ENCODE measurements around the gene FMO4.
A peak's percentile ranks its signal among the peaks of the same experiment; 100 is the strongest.
"Not testable (repeated sequence)": the region's sequence is repeated elsewhere in the genome, so short reads cannot be mapped to it uniquely, and the experiment has no call there.

The FMO4 gene

DNA sequence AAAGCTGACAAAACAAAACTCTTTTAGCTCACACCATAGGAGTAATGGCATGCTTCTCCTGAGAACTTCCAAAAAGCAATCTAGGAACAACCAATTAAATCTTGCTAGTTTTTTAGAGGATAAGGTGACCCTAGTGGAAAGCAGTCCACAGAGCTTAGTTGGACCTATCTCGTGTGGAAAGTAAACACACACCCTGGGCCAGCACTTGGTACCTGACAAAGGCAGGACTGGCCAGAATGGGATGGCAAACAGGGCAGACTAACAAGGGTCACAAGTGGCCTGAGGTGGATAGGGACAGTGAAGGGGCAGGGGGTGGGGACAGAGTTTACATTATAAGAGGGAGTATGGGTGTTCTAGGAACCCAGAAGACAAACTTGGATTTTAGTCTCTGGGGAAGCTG is 22.0 kb downstream of the FMO4 start:
- no peak for DNase-seq (ENCODE audit: low spot score)

DNA sequence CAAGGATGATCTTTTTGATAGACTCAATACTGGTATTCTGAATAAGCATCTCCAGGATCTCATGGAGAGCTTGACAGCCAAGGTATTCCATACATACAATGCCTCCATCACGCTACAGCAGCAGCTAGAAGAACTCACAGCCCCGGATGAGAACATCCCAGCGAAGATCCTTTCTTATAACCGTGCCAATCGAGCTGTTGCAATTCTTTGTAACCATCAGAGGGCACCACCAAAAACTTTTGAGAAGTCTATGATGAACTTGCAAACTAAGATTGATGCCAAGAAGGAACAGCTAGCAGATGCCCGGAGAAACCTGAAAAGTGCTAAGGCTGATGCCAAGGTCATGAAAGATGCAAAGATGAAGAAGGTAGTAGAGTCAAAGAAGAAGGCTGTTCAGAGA is 25.4 kb downstream of the FMO4 start:
- not testable (repeated sequence) for DNase-seq (ENCODE audit: low spot score)

DNA sequence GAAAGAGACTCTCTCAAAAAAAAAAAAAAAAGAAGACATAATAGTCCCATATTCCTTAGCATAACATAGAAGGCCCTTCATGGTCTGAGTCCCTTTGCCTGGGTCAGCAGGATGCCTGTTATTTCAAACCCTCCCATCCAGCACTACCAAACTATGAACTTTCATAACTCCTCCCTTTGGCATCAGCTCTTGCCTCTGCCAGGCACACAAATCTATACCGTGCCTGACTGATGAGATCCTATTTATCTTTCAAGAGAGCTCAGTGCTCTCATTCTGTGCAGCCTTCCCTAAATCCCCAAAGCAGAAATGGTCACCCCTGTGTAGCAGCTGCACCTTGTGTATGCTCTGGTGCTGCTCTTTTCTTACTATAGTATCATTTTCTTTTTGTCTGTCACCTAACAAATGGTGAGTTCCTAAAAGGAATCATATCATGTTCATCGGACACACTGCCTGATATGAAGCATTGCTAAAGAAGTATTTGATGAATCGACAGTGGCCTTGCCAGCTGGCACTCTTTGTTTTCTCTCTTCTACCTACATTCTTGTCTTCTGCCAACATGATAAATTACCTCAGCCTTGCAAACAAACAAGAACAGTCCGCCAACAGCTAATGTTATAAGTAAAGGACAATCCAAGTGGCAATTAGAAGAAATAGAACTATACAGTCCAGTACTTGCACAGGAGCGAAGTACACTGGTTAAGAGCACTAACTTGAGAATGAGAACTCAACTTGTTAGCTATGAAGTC is 29.9 kb downstream of the FMO4 start:
- DNase-seq (ENCODE audit: low spot score) = no peak

DNA sequence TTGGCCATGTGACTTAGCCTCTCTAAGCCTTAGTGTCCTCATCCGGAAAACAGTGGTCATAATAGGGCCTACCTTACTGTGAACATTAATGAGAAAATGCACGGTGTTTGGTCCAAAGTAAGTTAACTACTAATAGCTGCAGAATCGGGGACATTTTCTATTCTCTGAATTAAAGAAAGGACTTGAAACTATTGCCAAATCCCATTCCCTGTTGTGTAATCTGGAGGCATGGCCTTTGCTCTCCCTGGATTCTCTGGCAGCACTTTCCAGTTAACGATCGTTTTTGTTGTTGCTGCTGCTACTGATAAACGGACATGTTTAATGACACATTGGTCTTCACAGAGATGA is 30.5 kb downstream of the FMO4 start:
- DNase-seq (ENCODE audit: low spot score) = no peak

DNA sequence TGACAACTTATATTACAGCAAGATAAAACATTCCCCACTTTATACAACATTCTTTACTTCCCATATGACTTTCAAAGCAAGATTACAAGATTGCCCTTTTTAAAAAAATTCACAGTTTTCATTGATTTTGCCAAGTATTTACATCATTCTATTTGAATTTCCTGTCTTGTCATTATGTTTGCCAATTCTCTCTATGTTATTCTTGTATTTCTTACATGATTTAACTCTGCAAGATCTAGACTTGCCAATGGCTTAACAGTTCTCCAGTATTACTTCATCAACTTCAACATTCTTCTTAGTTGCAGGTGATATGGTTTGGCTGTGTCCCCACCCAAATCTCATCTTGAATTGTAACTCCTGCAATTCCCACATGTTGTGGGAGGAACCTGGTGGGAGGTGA is 31.6 kb downstream of the FMO4 start:
- no peak for DNase-seq (ENCODE audit: low spot score)

DNA sequence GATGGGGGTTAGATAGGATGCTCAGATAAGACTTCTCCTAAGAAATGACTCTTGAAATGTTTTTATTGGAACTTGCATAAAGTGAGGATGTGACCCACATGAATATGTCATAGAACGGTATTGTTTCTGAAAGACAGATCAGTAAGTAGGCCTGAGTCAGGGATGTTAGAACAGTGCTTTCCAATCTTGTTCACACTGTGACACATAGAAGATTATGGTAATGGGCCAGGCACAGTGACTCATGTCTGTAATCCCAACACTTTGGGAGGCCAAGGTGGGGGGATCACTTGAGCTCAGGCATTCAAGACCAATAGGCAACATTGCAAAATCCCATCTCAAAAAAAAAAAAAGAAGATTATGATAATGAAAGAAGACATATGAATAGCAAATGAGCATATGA is 32.9 kb downstream of the FMO4 start:
- DNase-seq (ENCODE audit: low spot score) = peak; percentile 7

DNA sequence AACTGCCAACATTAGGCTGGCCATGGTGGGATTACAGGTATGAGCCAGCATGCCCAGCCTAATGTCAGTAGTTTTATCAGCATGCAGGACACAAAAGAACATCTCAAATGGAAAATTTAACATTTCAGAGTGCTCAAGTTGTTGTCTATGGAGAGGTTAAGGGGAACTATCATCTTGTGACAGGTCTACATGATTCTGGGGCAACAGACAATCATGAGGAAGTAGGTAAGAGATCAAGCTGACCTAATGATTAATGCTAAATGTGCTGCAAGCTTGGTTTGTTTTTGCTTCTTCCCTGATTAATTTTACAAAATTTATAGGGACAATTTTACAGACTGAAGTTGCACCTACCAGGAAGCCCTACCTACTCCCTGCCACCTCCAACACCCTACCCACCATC is 36.6 kb downstream of the FMO4 start:
- no peak for DNase-seq (ENCODE audit: low spot score)

DNA sequence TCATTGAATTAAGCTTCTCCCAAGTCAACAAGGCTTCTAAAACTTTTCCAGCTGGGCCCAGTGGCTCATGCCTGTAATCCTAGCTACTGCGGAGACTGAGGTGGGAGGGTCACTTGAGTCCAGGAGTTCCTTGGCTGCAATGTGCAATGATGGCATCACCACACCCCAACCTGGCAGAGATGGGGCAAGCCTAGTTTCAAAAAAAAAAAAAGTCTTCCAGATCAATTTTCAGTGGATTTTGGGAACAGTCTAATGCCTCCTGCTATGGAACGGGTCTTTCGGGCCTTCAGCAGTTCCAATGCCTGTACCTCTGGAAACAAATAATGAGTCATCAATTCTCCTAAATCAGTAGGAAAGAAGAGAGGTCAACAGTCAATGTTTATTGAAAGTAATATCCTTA is 38.0 kb downstream of the FMO4 start:
- DNase-seq (ENCODE audit: low spot score) = no peak

DNA sequence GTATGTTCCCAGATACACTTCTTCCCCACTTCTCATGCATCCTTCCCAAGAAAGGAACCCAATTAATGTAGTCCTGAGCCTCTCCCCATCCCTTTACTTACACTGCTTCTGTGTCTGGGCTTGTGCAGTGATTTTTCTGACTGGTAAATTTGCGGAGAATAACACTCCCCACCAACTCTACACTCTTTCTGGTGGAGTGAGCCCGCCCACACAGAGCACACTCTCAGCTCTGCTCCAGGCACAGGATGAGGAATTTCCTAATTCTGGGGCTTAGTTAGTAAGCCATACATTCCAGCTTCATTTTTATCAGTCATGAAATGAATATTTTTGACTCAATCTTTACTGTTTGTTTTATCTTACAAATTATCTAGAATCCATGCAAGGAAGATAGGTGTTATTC is 38.6 kb downstream of the FMO4 start:
- no peak for DNase-seq (ENCODE audit: low spot score)

DNA sequence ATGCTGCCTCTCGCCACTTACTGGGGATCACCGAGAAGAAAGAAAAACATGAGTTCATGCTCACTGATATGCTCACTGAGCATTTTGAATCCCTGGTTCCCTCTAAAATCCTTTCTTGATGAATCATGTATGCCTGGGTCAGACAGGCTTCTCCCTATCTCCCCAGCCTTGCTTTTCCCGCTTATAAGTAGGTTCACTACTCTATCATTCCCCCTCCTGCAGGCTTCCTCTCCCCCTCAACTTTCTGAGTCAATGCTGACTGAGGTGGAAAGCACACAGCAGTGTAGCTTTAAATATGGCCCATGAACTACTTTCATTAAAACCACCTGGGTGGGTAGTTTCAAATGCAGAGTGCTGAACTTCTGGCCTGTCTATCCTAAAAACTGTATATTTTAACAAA is 41.7 kb downstream of the FMO4 start:
- DNase-seq (ENCODE audit: low spot score) = peak; percentile 21

DNA sequence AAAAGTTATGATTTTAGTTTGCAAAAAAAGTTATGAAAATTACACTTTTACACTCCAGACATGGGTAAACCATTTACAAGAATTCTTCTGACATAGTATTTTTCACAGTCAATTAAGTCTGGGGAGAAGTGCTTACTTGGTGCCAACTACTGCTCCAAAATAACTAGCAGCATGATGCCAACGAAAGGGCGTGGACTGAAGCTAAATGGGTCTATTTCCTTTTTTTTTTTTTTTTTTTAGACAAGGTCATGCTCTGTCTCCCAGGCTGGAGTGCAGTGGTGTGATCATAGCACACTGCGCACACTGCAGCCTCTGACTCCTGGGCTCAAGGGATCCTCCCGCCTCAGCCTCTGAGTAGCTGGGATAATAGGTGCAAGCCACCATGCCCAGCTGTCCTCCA is 43.2 kb downstream of the FMO4 start:
- DNase-seq (ENCODE audit: low spot score) = no peak

DNA sequence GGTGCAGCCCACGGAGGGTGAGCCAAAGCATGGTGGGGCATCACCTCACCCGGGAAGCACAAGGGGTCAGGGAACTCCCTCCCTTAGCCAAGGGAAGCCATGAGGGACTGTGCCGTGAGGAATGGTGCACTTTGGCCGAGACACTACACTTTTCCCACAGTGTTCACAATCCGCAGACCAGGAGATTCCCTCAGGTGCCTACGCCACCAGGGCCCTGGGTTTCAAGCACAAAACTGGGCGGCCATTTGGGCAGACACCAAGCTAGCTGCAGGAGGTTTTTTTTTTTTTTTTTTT is 45.3 kb downstream of the FMO4 start:
- not testable (repeated sequence) for DNase-seq (ENCODE audit: low spot score)

DNA sequence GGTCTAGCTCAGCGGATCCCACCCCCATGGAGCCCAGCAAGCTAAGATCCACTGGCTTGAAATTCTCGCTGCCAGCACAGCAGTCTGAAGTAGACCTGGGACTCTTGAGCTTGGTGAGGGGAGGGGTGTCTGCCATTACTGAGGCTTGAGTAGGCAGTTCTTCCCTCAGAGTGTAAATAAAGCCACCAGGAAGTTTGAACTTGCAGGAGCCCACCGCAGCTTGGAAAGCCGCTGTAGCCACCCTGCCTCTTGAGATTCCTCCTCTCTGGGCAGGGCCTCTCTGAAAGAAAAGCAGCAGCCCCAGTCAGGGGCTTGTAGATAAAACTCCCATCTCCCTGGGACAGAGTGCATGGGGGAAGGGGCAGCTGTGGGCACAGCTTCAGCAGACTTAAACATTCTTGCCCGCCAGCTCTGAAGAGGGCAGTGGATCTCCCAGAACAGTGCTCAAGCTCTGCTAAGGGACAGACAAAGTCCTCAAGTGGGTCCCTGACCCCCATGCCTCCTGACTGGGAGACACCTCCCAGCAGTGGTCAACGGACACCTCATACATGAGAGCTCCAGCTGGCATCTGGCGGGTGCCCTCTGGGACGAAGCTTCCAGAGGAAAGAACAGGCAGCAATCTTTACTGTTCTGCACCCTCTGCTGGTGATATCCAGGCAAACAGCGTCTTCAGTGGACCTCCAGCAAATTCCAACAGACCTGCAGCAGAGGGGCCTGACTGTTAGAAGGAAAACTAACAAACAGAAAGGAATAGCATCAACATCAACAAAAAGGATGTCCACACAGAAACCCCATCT is 45.9 kb downstream of the FMO4 start:
- not testable (repeated sequence) for DNase-seq (ENCODE audit: low spot score)

DNA sequence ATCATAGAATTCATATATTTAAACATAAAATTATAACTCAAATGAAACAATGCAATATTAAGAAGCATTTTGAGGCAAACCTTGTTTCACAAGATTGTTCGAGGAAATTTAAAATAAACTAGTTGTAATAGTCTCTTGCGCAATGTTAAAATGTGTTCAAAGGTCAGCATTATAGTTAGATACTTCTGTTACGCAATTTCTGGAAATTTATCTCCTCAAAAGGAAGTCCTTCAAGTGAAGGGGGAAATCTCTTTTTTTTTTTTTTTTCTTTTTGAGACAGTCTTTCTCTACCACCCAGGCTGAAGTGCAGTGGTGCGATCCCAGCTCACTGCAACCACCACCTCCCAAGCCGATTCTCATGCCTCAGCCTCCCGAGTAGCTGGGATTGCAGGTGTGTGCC is 52.1 kb downstream of the FMO4 start:
- no peak for DNase-seq (ENCODE audit: low spot score)

DNA sequence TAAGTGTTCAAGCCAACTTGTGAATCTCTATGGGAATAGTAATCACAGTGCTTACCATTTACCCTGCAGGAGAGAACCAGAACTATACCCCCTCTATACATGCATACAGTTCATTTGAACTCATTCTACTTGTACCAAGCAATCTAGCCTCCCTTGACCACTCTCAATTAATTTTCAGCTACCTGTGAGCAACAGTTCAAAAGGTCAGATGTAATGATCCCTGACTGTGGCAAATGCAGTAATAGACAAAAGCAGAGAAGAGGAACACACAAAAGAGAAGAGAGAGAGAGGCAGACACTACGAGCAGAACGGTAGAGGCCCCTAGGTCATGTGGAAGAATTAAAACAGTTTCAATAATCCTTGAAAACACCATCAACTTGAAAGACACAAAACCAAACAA is 52.8 kb downstream of the FMO4 start:
- DNase-seq (ENCODE audit: low spot score) = no peak

DNA sequence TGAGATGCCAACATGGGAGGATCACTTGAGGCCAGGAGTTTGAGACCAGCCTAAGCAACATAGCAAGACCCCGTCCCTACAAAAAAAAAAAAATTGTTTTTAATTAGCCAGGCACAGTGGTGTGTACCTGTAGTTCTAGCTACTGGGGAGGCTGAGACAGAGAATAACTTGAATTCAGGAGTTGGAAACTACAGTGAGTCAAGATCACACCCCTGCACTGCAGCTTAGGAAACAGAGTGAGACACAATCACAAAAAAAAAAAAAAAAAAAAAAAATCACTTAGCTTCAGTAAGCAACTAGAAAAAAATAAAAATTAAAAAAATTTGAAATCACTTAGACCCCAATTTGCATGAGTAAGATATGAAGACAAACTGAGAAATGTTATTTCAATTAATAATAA is 53.5 kb downstream of the FMO4 start:
- no peak for DNase-seq (ENCODE audit: low spot score)

DNA sequence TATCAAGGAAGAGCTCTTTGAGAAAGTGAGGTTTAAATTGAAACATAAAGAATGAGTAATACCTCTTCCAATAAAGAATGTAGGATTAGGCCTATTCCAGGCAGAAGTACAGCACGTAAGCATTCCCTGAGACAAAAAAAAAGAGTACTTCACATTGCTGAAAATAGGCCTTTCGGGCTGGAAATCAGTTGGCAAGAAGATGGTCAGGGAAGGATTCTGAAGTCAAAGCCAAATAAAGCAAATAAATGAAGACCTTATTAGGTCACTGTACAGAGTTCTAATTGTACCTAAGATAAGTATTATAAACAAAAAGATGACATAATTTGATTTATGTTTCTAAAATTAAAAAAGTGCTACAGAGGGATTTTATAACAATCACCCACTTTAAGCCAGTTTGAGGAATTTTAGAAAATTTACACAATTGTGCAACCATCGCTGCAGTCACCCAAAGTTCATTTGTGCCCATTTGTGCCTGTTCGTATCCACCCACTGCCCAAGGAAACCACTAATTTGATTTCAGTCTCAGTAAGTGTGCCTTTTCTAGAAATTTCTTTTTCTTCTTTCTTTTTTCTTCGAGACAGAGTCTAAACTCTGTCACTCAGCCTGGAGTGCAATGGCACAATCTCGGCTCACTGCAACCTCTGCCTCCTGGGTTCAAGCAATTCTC is 58.6 kb downstream of the FMO4 start:
- no peak for DNase-seq (ENCODE audit: low spot score)

DNA sequence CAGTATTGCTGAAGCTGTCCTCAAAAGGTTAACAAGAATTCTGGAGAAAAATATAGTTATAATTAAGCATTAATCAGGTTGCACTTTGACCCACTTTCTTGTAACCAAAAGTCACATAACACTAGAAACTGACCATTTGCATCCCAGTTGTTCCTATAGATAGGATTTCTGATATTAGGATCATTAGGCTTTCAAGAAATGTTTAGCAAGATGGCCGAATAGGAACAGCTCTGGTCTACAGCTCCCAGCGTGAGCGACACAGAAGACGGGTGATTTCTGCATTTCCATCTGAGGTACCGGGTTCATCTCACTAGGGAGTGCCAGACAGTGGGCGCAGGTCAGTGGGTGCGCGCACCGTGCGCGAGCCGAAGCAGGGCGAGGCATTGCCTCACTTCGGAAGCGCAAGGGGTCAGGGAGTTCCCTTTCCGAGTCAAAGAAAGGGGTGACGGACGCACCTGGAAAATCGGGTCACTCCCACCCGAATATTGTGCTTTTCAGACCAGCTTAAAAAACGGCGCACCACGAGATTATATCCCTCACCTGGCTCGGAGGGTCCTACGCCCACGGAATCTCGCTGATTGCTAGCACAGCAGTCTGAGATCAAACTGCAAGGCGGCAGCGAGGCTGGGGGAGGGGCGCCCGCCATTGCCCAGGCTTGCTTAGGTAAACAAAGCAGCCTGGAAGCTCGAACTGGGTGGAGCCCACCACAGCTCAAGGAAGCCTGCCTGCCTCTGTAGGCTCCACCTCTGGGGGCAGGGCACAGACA is 59.6 kb downstream of the FMO4 start:
- not testable (repeated sequence) for DNase-seq (ENCODE audit: low spot score)

DNA sequence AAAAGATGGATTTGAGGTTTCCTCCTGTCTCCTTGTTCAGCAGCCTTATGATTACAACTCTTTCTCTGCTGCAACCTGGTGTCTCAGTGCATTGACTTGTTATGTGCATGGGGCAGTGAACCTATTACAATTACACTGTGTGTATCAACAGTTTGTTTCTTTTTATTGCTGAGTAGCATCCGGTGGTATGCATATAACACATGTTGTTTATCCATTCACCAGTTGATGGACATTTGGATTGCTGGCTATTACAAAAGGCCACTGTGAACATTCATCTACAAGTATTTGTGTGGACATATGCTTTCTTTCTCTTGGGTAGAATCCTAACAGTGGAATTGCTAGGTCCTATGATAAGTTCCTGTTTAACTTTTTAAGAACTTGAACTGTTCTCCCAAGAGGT is 65.9 kb downstream of the FMO4 start:
- no peak for DNase-seq (ENCODE audit: low spot score)

DNA sequence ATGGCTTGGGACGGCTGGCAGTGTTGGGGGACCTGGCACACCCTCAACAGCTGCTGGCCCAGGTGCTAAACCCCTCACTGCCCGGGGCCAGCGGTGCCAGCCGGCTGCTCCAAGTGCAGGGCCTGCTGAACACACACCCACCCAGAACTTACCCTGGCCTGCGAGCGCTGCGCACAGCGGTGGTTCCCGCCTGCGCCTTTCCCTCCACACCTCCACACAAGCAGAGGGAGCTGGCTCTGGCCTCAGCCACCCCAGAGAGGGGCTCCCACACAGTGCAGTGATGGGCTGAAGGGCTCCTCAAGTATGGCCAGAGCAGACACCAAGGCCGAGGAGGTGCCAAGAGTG is 67.9 kb downstream of the FMO4 start:
- no peak for DNase-seq (ENCODE audit: low spot score)

DNA sequence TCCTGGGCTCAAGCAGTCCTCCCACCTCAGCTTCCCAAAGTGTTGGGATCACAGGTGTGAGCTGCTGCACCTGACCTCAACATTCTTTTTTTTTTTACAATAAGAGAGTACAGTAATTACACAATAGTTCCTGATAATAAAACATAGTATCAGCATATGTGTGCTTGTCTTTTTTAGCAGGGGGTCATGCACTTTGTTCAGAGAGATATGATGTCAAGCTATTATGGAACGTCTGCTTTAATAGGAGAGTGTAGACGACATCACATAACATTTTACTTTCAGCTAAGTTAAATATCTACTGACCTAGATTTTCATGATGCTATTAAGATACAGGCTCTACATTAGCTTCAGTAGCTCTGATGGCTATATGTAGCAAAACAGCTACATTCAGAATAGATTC is 70.5 kb downstream of the FMO4 start:
- DNase-seq (ENCODE audit: low spot score) = no peak

DNA sequence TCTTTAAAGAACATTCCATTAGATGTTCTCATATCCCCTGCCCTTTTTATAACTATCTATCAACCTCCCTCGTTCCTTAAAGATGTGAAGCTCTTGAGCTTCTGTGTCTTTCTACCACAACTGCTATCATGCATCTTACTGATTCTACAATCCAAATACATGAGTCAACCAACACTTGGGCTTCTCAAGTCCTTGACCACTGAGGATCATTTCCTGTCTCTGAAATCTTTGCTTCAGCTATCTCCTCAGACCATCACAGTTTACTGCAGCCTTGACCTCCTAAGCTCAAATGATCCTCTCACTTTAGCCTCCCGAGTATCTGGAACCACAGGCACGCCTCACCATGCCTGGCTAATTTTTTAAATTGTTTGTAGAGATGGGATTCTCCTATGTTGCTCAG is 75.2 kb downstream of the FMO4 start:
- DNase-seq (ENCODE audit: low spot score) = no peak

DNA sequence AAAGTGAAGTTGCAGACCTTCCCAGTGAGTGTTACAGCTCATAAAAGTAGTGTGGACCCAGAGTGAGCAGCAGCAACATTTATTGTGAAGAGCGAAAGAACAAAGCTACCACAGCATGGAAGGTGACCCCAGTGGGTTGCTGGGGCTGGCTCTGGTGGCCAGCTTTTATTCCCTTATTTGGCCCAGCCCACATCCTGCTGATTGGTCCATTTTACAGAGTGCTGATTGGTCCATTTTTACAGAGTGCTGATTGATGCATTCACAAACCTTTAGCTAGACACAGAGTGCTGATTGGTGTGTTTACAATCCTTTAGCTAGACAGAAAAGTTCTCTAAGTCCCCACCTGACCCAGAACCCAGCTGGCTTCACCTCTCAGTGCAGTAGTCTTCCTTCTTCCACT is 76.8 kb downstream of the FMO4 start:
- DNase-seq (ENCODE audit: low spot score) = not testable (repeated sequence)
